Subcutaneous abdominal adipose tissue (tissue), 5 donors: ENCODE results near the gene PLSCR4.

Experiments
- H3K27ac ChIP-seq: one replicate; pipeline ENCODE4 v1.7.0; 2013; ENCODE audit warnings: low read depth, mild to moderate bottlenecking, inconsistent platforms, low read length, moderate library complexity
- H3K27me3 ChIP-seq, 5 donors: one replicate each; pipeline ENCODE4 v1.7.0; 2013; ENCODE audit warnings: low read length in 5 of 5, inconsistent platforms in 1 of 5; ENCODE audit not compliant: control insufficient read depth in 5 of 5, insufficient read depth in 4 of 5
- H3K36me3 ChIP-seq, 5 donors: one replicate each; pipeline ENCODE4 v1.7.0; 2013; ENCODE audit warnings: low read length in 5 of 5; ENCODE audit not compliant: control insufficient read depth in 5 of 5, insufficient read depth in 5 of 5
- H3K4me1 ChIP-seq, 5 donors: one replicate each; pipeline ENCODE4 v1.7.0; 2013; ENCODE audit warnings: low read length in 5 of 5, mild to moderate bottlenecking in 3 of 5, moderate library complexity in 1 of 5; ENCODE audit not compliant: control insufficient read depth in 5 of 5, insufficient read depth in 5 of 5
- H3K4me3 ChIP-seq, 5 donors: one replicate each; pipeline ENCODE4 v1.7.0; 2013; ENCODE audit warnings: low read length in 5 of 5, low read depth in 1 of 5
- H3K9ac ChIP-seq, 5 donors: one replicate each; pipeline ENCODE4 v1.7.0; 2013; ENCODE audit warnings: low read length in 5 of 5, mild to moderate bottlenecking in 4 of 5, moderate library complexity in 3 of 5
- H3K9me3 ChIP-seq, 5 donors: one replicate each; pipeline ENCODE4 v1.7.0; 2013; ENCODE audit warnings: low read length in 5 of 5; ENCODE audit not compliant: control insufficient read depth in 5 of 5
- donor health status: healthy.
- donor health status: healthy.
- donor health status: healthy.
- donor health status: healthy.
- donor health status: healthy.

The PLSCR4 gene

DNA sequence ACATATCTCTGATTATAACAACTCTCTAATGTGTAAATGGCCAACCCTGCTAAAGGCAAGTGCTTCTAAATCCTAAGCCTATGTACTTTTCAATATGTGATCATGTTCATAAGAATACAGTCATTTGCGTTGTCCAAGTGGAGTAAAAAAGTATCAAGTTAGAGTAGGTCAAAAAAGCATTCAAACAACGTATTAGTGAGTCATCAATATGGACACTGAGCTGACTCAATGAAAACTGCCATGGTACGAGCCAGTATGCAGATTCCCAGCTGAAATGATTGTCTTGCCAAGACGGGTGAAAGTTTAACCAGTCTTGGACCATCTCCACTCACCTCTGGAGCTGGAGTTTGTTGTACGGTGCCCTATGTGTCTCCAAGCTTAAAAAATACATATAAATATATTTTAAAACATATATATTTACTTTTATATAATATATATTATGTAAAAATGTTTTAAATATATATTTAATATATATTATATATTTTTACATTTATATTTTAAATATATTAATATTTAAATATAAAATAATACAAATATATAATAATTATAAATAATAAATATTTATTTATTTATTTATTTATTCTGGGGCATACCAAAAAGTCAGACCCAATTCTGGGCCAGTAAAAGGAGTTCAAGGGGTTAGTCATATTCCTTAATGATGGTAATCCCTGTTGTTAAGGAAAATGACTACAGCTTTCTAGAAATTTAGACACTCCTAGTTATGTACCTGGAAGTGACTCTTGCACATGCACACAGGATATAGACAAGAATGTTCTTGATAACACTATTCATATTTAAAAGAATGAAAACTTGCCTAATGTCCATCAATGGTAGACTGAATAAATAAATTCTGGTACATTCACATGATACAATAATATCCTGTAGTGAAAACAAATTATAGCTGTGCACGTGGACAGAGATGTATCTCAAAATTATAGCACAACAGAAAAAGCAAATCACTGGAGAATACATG, 27.2 kb downstream of the PLSCR4 start:
- Histone ChIP-seq H3K4me1 (peaks cover 6 to 41% (median 37%) of the 10 kb centered on the region in 5 donors), H3K27ac (peak overlapping the region; percentile 80), H3K9me3 (no peaks in the 10 kb centered on the region), H3K27me3 (no peaks in the 10 kb centered on the region), H3K4me3 (no peak overlapping the region), H3K9ac (no peak overlapping the region), H3K36me3 (peaks cover 0 to 7% (median 0%) of the 10 kb centered on the region in 5 donors)

GRCh38 chr3:146222204-146223046, 28.5 kb downstream of the PLSCR4 start:
- H3K9ac ChIP-seq = peak overlapping the region in 3 of 5 donors; percentile 21 to 45 (median 40)
- H3K27me3 ChIP-seq = no peaks in the 10 kb centered on the region
- no peaks in the 10 kb centered on the region for H3K9me3 ChIP-seq
- peaks cover 6 to 33% (median 28%) of the 10 kb centered on the region in 5 donors for H3K4me1 ChIP-seq
- peaks cover 0 to 7% (median 0%) of the 10 kb centered on the region in 5 donors for H3K36me3 ChIP-seq
- peak overlapping the region in 3 of 5 donors; percentile 29 to 42 (median 36) for H3K4me3 ChIP-seq
- peak overlapping the region; percentile 80 for H3K27ac ChIP-seq

DNA sequence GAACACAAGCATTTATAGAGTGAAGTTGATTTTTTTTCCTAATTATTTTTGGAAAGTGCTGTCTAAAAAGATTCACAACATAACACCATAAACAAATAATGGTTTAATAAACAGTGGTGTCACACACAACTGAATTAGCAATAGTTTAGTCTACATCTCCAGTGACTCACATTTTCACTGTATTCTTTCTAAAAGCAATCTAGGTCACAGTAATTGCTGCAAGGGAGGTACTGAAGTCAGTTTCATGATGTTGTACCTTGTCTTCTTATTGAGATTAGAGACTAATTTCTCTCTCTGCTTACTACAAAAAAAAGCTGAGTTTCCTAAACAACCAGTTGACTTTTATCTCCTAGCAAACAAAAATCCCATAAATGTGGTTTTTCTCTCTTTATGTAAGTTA, 29.6 kb downstream of the PLSCR4 start:
- Histone ChIP-seq H3K9me3 (no peaks in the 10 kb centered on the region), H3K27ac (peak overlapping the region; percentile 61), H3K4me1 (peaks cover 6 to 25% (median 21%) of the 10 kb centered on the region in 5 donors), H3K27me3 (no peaks in the 10 kb centered on the region), H3K4me3 (no peak overlapping the region), H3K36me3 (peaks cover 0 to 17% (median 8%) of the 10 kb centered on the region in 5 donors), H3K9ac (no peak overlapping the region)

DNA sequence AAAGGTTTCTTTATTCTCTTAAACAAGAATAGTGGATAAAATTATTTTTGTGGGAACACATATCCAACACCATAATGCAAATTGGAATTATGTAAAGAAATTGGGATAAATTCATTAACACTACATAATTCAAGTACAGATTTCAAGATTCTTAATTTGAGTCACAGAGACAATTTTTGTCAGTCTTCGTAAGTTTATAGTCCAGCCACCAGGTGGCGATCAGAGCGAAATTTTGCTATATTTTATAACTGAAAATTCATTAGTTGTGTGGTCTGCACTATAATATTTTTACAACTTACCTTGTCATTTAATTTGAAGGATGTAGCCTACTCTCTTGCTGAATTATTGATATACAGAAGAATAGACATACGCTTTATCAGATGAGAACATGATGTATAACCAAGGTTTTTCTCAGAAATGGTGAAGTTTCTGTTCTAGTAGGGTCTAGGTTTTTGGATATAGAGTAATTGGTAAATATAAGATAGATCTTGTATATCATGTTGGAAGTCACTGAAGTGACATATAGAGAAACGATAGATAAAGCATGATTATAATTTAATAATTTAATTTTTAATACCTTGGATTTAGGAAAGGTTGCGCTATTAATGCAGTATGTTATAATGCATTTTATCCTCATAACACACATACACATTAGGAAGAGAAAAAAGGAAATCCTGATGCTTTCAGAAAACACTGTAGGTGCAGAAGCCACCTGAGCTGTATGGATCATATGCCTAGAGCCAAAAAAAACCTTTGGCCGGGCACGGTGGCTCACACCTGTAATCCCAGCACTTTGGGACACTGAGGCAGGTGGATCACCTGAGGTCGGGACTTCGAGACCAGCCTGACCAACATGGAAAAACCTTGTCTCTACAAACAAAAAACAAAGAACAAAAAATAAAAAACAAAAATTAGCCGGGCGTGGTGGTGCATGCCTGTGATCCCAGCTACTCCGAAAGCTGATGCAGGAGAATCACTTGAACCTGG, 31.7 kb downstream of the PLSCR4 start:
- Histone ChIP-seq H3K36me3 (peaks cover 5 to 25% (median 15%) of the 10 kb centered on the region in 5 donors), H3K27ac (no peak overlapping the region), H3K9me3 (no peaks in the 10 kb centered on the region), H3K9ac (no peak overlapping the region), H3K4me1 (peaks cover 6 to 25% (median 21%) of the 10 kb centered on the region in 5 donors), H3K4me3 (no peak overlapping the region), H3K27me3 (no peaks in the 10 kb centered on the region)

DNA sequence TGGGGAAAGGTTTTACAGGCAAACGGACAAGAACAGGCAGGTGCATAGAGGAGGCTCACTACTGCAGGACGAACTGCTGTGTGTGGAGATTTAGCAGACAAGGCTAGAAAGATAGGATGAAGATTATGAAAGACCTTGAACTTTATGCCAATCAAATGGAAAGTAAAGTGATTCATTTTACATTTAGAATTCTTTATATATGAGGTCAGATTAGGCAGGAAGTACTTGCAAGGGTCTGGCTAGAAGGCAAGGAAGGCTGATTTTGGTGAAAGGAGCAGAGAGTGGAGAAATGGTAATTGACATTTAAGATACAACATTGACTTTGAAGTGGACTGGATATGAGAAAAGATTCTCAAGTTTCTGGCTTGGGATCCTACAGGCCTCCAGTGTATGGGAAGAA, 33.6 kb downstream of the PLSCR4 start:
- Histone ChIP-seq H3K9me3 (no peaks in the 10 kb centered on the region), H3K4me3 (no peak overlapping the region), H3K27ac (no peak overlapping the region), H3K4me1 (peaks cover 3 to 14% (median 12%) of the 10 kb centered on the region in 5 donors), H3K9ac (no peak overlapping the region), H3K36me3 (peaks cover 5 to 25% (median 15%) of the 10 kb centered on the region in 5 donors), H3K27me3 (no peaks in the 10 kb centered on the region)

DNA sequence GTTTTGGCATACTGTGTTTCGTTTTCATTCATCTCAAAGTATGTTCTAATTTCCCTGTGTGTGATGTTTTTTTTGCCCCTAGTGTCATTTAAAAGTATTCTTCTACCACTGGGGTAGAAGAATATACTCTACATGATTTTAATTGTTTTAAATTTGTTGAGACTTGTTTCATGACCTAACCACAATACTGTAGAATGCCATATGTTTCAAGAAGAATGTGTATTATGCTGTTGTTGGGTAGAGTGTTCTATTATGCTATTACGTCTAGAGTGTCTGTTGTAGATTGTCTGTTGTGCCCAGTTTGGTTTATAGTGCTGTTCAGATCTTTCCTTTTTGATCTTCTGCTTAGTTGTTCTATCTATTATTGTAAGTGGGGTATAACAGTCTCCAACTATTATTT, 36.4 kb downstream of the PLSCR4 start:
- peaks cover 5 to 21% (median 15%) of the 10 kb centered on the region in 5 donors for H3K36me3 ChIP-seq
- no peak overlapping the region for H3K4me3 ChIP-seq
- no peak overlapping the region for H3K27ac ChIP-seq
- H3K9me3 ChIP-seq = no peaks in the 10 kb centered on the region
- no peaks in the 10 kb centered on the region for H3K4me1 ChIP-seq
- H3K9ac ChIP-seq = no peak overlapping the region
- H3K27me3 ChIP-seq = no peaks in the 10 kb centered on the region

GRCh38 chr3:146209371-146209770, 41.5 kb downstream of the PLSCR4 start:
- Histone ChIP-seq H3K4me1 (no peaks in the 10 kb centered on the region), H3K9me3 (no peaks in the 10 kb centered on the region), H3K36me3 (peaks cover 15 to 29% (median 19%) of the 10 kb centered on the region in 5 donors), H3K27me3 (no peaks in the 10 kb centered on the region), H3K4me3 (no peak overlapping the region), H3K9ac (no peak overlapping the region), H3K27ac (no peak overlapping the region)

- Histone ChIP-seq H3K4me1 (peaks cover 0 to 6% (median 0%) of the 10 kb centered on the region in 5 donors), H3K27ac (no peak overlapping the region), H3K4me3 (no peak overlapping the region), H3K9me3 (no peaks in the 10 kb centered on the region), H3K36me3 (peaks cover 21 to 55% (median 25%) of the 10 kb centered on the region in 5 donors), H3K27me3 (no peaks in the 10 kb centered on the region), H3K9ac (no peak overlapping the region)
Observed at GRCh38 chr3:146203776-146204175, 47.1 kb downstream of the PLSCR4 start.
